Measurements from ENCODE around the gene PRKCA. TPM values are rescaled to one million over a fixed set of nuclear protein-coding genes. Genes with fewer than 3 reads are reported as not detected.
"Not testable (repeated sequence)": the region's sequence is repeated elsewhere in the genome, so short reads cannot be mapped to it uniquely, and the experiment has no call there.

Gene PRKCA
- polyA plus RNA-seq, 4 donors, result 19.9 to 27.8 (median 24.5) TPM

DNA sequence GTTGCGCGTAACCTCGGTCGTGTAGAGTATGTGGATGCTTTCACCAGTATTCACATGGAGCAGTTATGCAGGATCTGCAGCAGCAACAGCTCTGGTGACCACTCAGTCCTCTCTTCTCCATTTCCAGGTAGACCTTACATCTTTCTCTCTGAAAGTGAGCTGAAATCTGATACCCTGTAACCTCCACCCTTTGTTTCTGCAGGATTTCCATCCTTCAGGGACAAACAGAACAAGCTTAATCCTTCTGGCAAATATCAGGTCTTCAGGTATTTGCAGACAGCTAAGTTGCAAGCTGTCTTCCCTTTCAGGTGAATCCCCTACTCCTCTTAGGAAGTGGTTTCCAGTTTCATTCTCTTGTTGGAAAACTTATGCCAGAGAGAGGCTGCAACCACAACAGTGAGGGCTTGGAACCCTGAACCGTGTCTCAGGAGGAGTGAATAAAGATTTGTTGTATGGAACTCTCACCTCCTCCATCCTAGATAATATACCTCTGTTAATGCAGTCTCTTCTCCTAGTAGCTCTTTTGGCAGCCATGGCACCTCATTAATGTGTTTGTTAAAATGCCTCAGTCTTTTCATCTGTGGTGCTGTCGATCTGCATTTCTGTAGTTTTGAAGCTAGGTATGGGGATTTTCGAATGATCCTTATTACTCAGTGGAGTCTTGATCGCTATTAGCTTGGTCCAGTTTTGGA lies 172.5 kb downstream of the PRKCA start:
- no peak for DNase-seq (ENCODE audit: low read depth in 4 of 4, low spot score in 2 of 4)

DNA sequence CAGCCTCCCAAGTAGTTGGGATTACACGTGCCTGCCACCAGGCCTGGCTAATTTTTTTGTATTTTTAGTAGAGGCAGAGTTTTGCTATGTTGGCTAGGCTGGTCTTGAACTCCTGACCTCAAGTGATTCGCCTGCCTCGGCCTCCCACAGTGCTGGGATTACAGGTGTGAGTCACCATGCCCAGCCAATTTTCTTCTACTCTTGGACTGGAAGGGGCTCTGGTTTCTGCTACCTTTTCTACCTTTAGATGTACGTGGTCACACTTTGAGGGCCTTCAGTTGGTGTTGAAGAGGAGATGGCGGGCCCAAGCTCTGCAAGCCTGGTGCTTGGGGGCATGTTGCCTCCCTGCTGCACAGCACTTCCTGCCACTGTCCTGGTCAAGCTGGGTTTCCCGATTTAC lies 173.6 kb downstream of the PRKCA start:
- DNase-seq (ENCODE audit: low read depth in 4 of 4, low spot score in 2 of 4), result no peak

GRCh38 chr17:66477615-66478283 lies 175.3 kb downstream of the PRKCA start:
- DNase-seq (ENCODE audit: low read depth in 4 of 4, low spot score in 2 of 4), result no peak

GRCh38 chr17:66479230-66479889 lies 176.9 kb downstream of the PRKCA start:
- DNase-seq (ENCODE audit: low read depth in 4 of 4, low spot score in 2 of 4), result not testable (repeated sequence)

GRCh38 chr17:66480243-66480642 lies 177.8 kb downstream of the PRKCA start:
- no peak for DNase-seq (ENCODE audit: low read depth in 4 of 4, low spot score in 2 of 4)

GRCh38 chr17:66480802-66481201 lies 178.4 kb downstream of the PRKCA start:
- no peak for DNase-seq (ENCODE audit: low read depth in 4 of 4, low spot score in 2 of 4)

- no peak for DNase-seq (ENCODE audit: low read depth in 4 of 4, low spot score in 2 of 4)
These were observed 178.9 kb downstream of the PRKCA start for GRCh38 chr17:66481271-66481670.

DNA sequence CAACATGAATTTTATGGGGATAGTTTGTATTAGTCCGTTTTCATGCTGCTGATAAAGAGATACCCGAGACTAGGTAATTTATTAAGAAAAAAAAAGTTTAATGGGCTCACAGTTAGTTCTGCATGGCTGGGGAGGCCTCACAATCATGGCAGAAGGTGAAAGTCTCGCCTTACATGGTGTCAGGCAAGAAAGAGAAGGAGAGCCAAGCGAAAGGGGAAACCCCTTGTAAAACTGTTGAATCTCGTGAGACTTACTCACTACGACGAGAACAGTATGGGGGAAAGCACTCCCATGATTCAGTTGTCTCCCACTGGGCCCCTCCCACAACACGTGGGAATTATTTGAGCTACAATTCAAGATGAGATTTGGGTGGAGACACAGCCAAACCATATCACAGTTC lies 181.5 kb downstream of the PRKCA start:
- DNase-seq (ENCODE audit: low read depth in 4 of 4, low spot score in 2 of 4), result no peak

- DNase-seq (ENCODE audit: low read depth in 4 of 4, low spot score in 2 of 4), result no peak
These were observed 183.0 kb downstream of the PRKCA start for GRCh38 chr17:66485309-66485947.

DNA sequence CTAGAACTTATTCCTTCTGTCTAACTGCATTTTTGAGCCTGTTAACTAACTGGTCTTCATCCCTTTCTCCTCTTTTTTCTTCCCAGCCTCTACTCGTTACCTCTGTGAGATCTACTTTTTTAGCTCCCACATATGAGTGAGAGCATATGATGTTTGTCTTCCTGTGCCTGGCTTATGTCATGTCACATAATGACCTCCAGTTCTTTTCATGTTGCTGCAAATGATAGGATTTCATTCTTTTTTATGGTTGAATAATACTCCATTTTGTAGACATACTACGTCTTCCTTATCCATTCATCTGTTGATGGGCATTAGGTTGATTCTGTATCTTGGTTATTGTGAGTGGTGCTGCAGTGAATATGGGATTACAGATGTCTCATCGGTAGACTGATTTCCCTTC lies 184.7 kb downstream of the PRKCA start:
- DNase-seq (ENCODE audit: low read depth in 4 of 4, low spot score in 2 of 4), result no peak

GRCh38 chr17:66487981-66488468 lies 185.6 kb downstream of the PRKCA start:
- no peak for DNase-seq (ENCODE audit: low read depth in 4 of 4, low spot score in 2 of 4)

- DNase-seq (ENCODE audit: low read depth in 4 of 4, low spot score in 2 of 4), result no peak
These were observed 186.5 kb downstream of the PRKCA start for GRCh38 chr17:66488864-66489263.

- DNase-seq (ENCODE audit: low read depth in 4 of 4, low spot score in 2 of 4), result not testable (repeated sequence)
These were observed 187.2 kb downstream of the PRKCA start for GRCh38 chr17:66489576-66489975.

GRCh38 chr17:66491213-66491612 lies 188.8 kb downstream of the PRKCA start:
- DNase-seq (ENCODE audit: low read depth in 4 of 4, low spot score in 2 of 4), result no peak

GRCh38 chr17:66491665-66492064 lies 189.3 kb downstream of the PRKCA start:
- DNase-seq (ENCODE audit: low read depth in 4 of 4, low spot score in 2 of 4), result no peak

- DNase-seq (ENCODE audit: low read depth in 4 of 4, low spot score in 2 of 4), result no peak
These were observed 189.7 kb downstream of the PRKCA start for GRCh38 chr17:66492080-66492479.

DNA sequence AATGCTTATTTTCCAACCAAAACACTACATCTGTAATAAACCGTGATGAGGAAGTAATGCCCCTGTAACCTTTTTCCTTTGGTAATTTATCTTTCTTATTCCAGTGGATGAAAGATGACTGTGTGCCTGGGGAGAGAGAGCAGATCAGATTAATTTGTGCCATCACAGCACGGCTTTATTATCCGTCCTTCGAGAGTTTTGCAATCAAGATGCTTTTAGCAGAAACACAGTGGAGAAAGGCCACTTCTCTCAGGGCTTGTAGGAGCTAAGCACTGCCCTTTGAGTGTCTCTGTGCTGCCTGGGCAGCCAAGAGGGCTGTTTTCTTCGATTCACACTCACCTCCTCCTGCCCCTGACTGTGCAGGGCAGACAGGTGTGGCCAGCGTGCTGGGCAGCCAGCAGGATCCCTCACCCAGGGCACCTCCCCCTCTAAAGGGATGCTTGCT lies 190.2 kb downstream of the PRKCA start:
- DNase-seq (ENCODE audit: low read depth in 4 of 4, low spot score in 2 of 4), result no peak

- DNase-seq (ENCODE audit: low read depth in 4 of 4, low spot score in 2 of 4), result no peak
These were observed 191.0 kb downstream of the PRKCA start for GRCh38 chr17:66493283-66494019.

DNA sequence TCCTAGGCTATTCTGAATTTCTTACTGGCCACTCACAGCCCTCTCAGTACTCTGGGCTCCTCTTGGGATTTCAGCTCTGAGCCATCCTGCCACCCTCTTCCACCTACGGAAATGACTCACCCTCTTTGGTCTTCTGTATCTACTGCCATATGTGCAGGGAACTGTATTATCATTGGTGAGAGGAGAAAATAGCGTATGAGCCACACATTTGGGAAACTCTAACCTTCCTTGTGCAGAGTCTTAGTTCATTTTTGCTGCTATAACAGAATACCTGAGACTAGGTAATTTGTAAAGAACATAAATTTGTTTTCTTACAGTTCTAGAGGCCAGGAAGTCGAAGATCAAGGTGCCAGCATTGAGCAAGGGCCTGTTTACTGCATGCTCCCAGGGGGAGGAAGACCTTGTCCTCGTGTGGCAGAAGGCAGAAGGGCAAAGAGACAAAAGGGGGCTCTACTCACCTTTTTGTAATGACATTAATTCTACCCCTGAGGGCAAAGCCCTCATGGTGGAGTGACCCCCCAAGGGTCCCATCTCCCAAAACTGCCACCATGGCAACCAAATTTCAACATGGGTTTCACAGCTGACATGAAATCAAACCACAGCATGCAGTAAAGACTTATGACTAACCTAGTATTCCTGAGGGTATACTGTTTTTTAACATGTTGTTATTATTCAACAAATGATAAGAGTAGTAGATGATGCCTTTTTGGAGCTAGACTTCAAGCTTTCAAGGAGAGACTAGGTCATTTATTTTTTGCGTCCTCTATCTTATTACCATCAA lies 191.8 kb downstream of the PRKCA start:
- DNase-seq (ENCODE audit: low read depth in 4 of 4, low spot score in 2 of 4), result no peak

DNA sequence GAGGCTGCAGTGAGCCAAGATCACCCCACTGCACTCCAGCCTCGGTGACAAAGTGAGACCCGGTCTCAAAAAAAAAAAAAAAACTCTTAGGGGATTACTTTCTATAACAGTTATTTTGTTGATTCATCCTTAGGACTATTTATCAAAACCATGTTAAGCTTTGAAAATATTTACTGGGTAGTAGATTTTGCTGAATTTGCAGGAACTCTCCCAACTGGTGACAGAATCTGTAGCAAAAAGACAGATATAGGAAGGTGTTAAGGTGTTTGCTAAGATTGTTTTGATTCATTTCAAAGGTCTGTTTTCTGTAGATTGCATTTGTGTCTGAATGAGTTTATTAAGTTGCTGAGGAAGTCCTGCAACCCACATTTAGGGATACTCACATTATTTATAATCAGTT lies 192.6 kb downstream of the PRKCA start:
- DNase-seq (ENCODE audit: low read depth in 4 of 4, low spot score in 2 of 4), result no peak
